ENCODE data around the gene SV2C.

The SV2C gene

GRCh38 chr5:76397200-76397599 lies 314.0 kb downstream of the SV2C start:
- H3K27me3 Mint-ChIP-seq: no peaks in the 10 kb centered on the region
- H3K36me3 Mint-ChIP-seq: no peaks in the 10 kb centered on the region
- peaks cover 44% of the 10 kb centered on the region for H3K4me1 Mint-ChIP-seq (ENCODE audit: low read depth)
- no peak overlapping the region for H3K4me3 Mint-ChIP-seq
- H3K27ac Mint-ChIP-seq: no peak overlapping the region
- H3K9me3 Mint-ChIP-seq (ENCODE audit: low read depth): no peaks in the 10 kb centered on the region

- Mint-ChIP-seq H3K27ac (no peak overlapping the region), H3K36me3 (no peaks in the 10 kb centered on the region), H3K4me1 (ENCODE audit: low read depth) (peaks cover 29% of the 10 kb centered on the region), H3K9me3 (ENCODE audit: low read depth) (no peaks in the 10 kb centered on the region), H3K4me3 (no peak overlapping the region), H3K27me3 (no peaks in the 10 kb centered on the region)
Observed at GRCh38 chr5:76399268-76399667, 316.1 kb downstream of the SV2C start.

GRCh38 chr5:76400466-76400865 lies 317.3 kb downstream of the SV2C start:
- H3K4me1 Mint-ChIP-seq (ENCODE audit: low read depth): peaks cover 31% of the 10 kb centered on the region
- H3K4me3 Mint-ChIP-seq: no peak overlapping the region
- H3K9me3 Mint-ChIP-seq (ENCODE audit: low read depth): no peaks in the 10 kb centered on the region
- no peak overlapping the region for H3K27ac Mint-ChIP-seq
- no peaks in the 10 kb centered on the region for H3K36me3 Mint-ChIP-seq
- H3K27me3 Mint-ChIP-seq: no peaks in the 10 kb centered on the region

DNA sequence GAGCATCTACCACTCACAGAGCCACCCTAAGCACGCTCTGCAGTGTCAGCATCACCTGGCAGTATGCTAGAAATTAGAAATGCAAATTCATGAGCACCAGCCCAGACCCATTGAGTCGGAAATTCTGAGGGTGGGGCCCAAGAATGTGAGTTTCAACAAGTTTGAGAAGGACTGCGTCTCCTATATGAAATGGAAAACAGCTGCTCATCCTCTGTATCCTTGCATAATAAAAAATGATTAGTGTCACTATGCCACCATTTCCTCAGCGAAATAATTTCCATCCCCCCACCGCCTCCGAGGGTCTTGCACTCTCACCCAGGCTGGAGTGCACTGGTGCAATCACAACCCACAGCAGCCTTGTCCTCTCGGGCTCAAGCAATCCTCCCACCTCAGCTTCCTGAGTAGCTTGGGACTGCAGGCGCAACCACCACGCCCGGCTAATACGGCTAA lies 318.6 kb downstream of the SV2C start:
- Mint-ChIP-seq H3K4me3 (peak overlapping the region; percentile 97), H3K36me3 (no peaks in the 10 kb centered on the region), H3K4me1 (ENCODE audit: low read depth) (peaks cover 44% of the 10 kb centered on the region), H3K27me3 (no peaks in the 10 kb centered on the region), H3K27ac (peak overlapping the region; percentile 99), H3K9me3 (ENCODE audit: low read depth) (no peaks in the 10 kb centered on the region)

DNA sequence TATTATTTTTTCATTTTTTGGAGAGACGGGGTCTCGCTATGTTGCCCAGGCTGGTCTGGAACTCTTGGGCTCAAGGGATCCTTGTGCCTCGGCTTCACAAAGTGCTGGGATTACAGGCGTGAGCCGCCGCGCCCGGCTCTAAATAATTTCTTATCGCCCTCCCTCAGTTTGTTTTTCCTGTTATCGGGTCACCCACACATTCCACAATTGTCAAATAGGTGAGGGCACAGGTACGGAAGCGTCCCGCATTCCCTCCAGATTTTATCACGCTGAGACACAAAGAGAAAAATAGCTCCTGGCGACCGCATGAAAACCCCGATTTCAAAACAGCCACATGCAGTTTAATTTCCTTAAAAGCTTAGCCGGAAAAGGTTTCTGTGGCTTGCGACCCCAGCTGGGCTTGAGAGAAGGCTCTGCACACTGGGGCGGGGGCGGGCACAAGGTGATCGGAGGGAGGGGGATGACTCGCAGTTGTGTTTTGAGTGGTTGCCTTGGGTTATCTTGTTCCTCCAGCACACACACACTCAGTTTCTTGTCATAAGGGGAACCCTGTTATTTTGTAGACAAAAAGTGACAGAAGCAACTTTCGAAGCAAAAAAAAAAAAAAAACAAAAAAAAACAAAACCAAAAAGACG lies 319.2 kb downstream of the SV2C start:
- Mint-ChIP-seq H3K27ac (peak overlapping the region; percentile 99), H3K9me3 (ENCODE audit: low read depth) (no peaks in the 10 kb centered on the region), H3K27me3 (no peaks in the 10 kb centered on the region), H3K4me3 (peak overlapping the region; percentile 97), H3K4me1 (ENCODE audit: low read depth) (peaks cover 48% of the 10 kb centered on the region), H3K36me3 (no peaks in the 10 kb centered on the region)

- H3K4me1 Mint-ChIP-seq (ENCODE audit: low read depth): peaks cover 51% of the 10 kb centered on the region
- no peaks in the 10 kb centered on the region for H3K9me3 Mint-ChIP-seq (ENCODE audit: low read depth)
- H3K36me3 Mint-ChIP-seq: no peaks in the 10 kb centered on the region
- no peaks in the 10 kb centered on the region for H3K27me3 Mint-ChIP-seq
- H3K27ac Mint-ChIP-seq: peak within 1 kb of the TSS; percentile 99
- peak within 1 kb of the TSS; percentile 97 for H3K4me3 Mint-ChIP-seq
Observed at GRCh38 chr5:76402886-76403765, 319.9 kb downstream of the SV2C start, which contains the start of gene IQGAP2. IQGAP2 (plus strand) TSS chr5:76403285; CDS start chr5:76403546, 261 bp downstream.

Data from activated naive CD8-positive, alpha-beta T cell (primary cell).